CD4-positive, alpha-beta T cell treated with Interferon alpha-2 for 1 hour (primary cell): ENCODE data around the gene PTPN5.

Experiments
- DNase-seq, 2 donors: peaks; one replicate each; pipeline ENCODE4 v3.0.0-alpha.2; 2020 to 2022

Gene PTPN5

DNA sequence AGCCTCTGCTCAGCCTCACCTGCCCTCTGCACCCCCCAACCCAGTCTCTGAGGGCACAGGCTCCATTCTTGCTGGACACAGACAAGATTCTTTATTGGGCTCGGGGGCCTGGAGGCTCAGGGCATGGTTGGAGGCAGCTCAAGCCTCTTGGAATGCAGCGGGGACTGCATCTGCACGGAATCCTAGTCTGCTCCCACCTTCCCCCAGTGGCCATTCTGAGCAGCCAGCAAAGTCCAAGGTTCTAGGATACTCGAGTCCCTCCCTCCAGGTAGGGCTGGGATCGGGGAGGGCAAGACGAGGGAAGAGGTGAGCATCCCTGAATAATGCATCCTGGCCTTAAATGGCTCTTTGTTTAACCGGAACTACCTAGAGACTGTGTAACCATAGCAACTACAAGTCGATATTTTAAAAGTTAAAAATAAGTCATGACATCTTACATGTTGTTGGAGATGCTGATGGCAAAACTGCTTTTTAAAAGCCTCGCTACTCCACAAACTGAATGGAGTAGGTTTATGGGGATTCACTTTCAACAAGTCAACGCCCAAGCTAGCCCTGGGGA is 54.9 kb downstream of the PTPN5 start:
- no peak for DNase-seq

DNA sequence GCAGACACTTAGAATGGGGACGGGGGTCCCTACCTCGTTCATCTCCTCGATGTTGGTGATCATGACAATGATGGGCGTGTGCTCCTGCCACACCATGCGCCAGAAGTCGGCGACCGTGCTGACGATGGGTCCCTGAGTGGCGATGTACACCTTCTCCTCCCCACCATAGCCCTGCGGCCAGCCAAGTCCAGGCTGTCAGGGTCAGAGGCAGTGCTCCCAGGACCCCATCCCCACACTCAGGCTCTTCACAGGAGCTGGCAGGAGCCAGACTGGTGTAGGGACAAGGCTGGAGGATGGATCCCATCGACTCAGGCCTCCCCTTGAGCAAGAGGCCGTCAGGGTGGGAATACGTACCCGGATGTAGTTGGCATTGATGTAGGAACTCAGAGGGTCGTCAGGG is 58.4 kb downstream of the PTPN5 start:
- DNase-seq, result no peak

DNA sequence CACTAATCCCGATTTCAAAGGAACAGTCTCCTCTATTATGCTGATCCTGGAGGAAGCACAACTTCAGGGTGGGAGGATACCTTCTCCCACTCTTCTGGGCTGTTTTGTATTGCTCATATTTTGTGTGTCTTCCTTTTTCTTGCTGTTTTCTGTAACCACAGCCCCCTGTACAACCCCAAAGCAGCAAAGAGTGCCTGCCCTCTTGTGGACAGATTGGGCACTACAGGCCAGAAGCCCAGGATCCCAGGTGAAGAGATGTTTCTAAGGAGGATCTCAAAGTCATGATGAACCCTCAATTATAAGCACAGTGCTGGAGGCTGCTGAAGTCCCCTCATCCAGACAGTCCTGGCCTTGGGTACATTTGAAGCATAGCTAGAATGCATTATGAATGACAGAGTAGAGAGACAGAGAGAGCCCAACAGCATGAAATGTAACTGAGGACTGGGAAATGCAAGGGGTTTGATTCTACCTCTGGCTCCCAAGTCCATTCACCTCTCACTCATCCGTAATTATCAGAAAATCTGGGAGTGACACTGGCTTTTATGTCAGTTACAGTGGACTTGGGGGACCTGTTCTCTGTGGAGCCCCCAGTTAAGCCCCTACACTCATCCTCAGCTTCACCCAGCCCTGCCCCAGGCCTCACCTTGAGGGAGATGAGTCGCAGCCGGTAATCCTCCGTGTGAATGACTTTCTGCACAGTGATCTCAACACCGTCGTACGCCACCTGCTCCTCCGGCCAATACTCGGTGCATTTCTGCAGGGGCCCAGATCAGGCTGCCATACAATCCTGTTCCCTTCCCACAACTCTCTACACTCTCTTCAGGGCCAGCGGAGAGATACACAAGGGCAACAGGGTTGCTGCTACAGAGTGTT is 59.4 kb downstream of the PTPN5 start:
- peak; percentile 55 to 75 for DNase-seq

DNA sequence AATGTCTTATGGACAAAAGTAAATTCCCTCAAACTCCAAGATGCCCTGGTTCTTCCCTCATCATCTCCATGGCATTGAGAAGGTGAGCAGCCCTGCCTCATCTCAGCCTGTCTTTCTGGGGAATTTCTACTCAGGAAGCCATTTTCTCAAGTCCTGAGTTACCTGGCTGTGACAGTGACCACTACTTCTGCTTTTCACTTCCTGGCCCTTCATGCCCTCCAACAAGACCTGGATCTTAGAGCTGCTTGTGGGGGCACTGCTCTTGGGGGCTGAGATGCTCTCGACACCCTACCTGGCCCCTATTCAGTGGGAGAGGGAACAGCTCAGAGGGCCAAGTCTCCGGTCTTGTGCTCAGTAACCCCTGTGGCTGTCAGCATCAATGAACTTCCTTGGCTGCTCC is 60.2 kb downstream of the PTPN5 start:
- no peak for DNase-seq

DNA sequence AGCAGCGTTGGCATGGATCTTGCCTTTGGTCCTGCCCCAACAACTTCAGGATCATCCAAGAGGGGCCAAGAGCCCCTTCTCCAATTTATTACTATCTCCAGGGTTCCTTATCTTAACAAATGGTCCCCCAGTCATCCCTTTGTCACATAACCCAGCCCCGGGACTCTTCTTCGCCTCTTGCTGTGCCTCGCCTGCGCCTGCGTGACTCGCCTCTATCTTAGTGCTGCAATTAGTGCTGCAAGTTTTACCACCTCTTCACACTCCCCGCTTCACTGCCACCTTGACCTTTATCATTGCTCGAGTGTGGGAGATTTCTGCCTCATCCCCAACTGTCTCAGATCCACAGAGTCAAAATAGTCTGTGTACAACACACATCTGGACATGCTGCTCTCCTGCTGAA is 61.6 kb downstream of the PTPN5 start:
- DNase-seq, result no peak

DNA sequence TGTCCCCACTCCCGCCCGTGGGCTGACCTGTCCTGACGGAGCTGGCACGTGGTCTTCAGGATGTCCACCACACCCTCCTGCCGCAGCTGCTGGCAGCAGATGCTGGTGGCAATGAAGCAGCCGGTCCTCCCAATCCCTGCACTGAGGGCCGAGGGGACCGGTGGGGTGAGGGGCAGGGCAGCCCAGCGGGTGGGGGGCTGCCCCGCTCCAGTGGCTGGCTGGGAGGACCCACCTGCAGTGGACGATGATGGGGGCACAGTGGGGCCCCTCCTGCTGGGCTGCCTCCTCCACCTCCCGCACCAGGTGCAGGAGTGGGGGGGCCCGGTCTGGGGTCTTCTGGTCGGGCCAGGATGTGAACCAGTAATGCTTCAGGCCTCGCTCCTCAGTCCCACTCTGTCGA is 62.2 kb downstream of the PTPN5 start:
- no peak for DNase-seq

DNA sequence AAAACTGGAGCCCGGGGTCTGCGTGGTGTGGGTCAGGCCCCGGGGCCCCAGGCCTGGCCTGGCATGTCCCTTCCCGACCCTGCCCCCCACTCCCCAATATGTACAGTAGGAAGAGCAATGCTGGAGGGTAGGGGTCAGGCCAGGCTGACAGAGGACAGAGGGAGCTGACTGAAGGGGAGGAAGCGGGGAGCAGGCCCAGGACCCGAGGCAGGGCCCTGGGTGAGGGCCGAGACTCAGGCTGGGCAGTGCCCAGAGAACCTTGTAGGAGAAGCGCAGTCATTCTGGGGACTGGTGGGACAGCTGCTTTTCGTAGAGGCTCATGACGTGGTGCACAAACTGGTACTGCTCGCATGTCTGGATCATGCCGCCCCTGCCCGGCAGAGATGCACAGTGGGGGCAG is 62.9 kb downstream of the PTPN5 start:
- DNase-seq, result no peak

DNA sequence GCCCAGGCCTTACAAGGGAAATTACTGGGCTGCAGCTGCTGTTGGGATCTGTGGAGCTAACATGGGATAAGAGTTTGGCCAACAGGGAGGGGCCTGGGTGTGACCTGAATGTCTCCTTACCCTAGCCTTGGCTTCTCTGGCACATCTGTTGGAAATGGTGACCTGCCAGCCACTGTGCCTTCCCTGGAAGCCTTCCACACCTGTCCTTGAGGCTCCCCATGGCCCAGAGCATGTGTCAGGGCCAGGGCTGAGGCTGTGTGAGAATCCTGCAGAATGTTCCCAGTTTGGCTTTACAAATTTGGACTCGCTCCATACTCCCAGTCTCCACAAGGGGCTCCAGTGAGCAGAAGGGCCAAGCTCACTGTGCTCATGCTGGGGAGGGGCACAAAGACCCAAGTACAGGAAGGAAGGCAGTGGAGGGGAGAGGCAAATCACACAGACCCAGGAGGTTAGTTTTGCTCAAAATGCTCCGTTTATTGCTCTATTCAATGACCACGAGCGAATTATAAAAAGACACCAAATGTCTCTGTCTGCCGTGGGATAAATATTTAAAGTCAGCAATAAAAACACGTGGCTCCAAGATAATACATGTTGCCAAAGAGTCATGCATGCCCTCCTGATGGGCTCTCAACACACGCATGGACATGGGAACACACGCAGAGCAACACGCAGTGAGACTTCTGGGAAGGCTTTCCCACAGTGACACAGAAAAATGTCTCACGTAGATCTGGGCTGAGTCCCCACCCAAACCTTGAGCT is 63.9 kb downstream of the PTPN5 start:
- DNase-seq, result peak; percentile 36 to 57

DNA sequence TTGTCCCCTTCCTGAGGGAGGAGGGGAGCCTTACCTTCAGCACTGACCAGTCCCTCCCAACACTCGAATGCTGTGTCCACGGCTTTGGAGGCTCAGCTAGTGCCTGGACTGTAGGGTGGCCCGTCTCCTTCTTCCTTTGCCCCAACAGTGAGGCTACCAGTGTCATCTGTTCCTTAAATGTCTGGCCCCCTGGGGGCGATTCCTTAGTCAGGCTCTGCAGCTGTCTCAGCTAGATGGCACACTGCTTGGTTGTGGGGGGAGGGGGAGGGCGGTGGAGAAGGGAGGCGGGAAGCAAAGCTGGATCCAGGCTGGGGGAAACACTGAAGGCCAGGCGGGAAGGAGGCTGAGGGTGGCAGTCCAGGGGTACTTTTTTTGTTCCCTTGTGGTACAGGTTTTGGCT is 65.6 kb downstream of the PTPN5 start, which contains the start of gene IGSF22:
Gene IGSF22 (minus strand): TSS at position 149 of the 400 bp plus-strand sequence. CDS start 1,952 bp downstream, outside the sequence.
- DNase-seq, result no peak

DNA sequence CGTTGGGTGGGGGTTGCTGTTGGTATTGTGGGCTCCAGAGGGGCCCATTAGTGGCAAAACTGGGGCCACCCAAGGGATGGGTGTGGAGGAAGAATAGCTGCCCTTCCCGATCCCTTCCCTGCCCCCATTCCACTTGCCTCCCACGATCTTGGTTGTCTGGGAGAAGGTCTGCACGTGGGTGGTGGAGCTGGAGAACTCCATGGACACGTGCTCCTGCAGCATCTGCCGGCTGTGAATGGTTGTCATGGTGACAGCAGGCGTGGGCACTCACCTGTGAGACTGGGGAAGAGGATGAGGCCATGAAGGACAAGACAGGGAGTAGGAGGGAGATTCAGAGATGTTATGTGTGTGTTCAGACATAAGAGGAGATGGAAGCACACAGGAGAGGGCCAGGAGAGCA is 67.6 kb downstream of the PTPN5 start:
- DNase-seq, result no peak

DNA sequence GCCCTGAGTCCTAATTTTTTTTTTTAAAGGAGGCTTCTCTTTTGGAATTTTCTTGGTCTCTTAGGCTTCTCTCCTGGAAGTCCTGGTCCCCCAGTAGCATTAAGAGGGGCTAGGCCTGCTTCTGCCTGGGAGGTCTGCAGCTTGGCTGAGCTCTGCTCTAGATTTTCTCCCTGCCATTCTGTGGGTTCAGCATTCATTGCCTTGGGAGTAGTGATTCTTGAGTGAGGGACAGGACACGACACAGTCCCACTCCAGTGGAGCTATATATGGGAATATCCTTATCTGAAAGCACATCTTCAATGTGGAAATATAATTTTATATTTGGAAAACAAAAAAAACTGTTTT is 69.3 kb downstream of the PTPN5 start:
- no peak for DNase-seq

DNA sequence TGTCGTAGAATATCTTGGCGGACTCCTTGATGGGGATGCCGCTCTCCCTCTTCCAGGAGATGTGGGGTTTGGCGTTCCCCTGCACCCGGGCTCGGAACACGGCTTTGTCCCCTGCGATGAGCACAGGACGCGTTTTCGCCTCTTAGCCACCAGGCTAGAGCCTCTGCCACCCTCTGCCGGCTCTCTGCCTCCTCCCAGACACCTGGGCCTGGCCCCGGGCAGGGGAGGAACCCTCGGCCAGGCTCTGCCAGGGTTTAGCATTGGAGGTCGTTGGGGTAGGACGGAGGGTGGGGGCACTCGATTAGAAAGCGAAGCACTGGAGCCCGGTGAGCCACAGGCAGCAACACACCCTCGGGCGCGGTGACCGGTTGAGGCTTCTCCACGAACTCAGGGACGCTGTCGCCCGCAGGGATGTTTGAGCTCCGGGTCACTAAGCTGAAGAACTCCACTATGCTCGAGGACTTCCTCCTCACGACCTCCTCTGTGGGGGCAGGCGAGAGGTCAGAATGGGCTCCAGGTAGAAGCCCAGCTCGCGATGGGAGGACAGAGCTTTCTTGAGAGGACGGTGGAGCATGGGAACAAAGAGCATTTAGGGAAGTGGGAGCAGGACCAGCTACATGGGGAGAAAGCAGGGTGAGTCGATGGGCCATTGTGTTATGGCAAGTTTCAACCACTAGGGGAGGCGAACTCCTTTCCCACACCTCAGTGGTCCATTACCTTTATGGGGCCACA is 69.9 kb downstream of the PTPN5 start:
- peak; percentile 36 to 68 for DNase-seq

DNA sequence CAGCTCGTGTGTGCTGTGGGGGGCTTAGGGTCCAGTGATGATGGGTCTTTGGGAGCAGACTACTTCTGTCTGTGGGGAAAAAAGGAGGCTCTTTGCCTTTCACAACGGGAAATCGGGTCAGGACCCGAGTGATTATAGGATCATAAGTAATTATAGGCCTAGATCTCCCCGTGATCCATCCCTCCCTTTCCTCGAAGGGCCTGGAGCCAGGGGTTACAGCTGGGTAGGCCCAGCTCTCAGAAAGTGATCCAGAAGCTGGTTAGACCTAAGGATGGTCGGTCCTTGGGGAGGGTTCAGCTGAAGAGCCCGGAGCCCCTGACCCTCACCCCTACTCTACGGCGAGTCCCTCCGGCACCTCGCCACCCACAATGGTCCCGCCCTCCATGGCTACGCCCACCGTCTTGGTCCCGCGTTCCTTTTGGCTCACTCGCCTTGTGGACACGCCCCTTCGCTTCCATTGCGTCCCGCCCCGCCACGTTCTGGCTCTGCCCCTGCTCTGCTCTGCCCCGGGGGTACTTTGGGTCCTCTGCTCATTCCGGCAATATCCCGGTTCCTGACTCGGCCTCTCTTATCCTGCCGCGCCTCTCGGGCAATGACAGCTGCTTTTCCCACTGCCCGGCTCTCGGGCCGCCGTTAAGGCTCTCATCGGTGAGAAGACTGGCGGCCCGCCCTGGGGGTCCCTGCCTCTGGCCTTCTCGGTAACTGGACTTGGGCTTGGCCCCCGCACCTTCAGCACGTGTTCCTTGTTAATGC is 70.6 kb downstream of the PTPN5 start:
- peak; percentile 81 to 88 for DNase-seq

DNA sequence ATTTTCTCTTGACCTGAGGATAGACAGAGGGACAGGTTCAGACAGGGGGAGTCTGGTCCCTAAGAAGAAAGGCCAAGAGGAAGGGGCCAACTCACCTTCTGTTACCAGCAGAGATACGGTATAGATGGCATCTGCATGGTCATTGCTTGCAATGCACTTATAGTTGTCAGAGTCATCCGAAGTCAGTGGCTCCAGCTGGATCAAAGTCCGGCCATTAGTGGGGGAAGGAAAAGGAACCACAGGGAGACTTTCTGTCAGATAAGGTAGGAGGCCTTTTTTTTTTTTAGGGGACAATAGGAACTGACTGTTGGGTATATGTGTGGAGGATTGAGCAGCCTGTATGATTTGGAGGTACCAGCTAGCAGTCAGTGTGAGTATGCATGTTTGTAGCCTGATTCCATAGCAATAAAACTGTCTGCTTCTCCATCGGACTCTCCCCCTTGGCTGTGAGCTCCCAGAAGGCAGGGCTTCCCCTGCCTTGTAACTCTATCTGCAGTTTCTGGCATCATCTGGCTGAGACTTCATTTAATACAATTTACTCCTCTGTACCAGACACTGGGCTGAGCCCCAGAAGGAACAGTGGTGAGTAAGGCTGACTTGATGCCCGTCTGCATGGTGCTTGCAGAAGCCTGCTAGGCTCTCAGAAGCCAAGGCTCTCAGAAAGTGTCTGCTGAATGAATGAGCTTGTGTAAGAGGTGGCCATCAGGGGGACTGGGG is 71.3 kb downstream of the PTPN5 start:
- no peak for DNase-seq

DNA sequence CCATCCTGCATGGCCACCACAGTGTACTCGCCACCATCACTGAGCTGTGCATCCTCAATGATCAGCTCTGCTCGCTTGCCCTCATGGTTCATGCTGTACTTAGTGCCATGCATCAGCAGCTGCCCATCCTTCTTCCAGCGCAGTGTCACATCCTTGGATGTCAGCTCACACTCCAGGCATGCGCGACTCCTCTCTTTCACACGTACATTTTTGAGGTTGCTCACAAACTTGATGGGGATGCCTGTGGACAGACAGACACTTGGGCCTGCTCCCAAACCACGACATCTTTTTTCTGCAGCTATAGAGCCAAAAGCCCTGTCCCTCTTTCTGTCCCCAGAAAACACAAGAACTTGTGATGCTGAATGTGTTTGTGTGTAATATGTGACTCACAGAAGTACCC is 76.1 kb downstream of the PTPN5 start:
- DNase-seq, result no peak

DNA sequence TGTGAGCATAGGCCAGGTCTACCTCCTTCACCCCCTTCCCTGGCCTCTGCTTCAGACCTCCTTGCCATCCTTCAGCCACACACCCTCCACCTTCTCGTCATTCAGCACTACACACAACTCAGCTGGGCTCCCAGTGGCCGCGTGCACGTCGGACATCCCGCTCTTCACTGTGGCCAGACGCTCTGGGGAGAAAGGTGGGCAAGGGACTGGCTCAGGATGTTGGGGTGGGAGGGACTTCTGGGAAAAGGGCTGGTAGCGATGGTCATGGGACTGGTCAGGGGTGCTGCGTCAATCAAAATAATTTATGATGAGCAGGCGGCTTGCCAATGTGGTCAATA is 77.2 kb downstream of the PTPN5 start:
- no peak for DNase-seq

DNA sequence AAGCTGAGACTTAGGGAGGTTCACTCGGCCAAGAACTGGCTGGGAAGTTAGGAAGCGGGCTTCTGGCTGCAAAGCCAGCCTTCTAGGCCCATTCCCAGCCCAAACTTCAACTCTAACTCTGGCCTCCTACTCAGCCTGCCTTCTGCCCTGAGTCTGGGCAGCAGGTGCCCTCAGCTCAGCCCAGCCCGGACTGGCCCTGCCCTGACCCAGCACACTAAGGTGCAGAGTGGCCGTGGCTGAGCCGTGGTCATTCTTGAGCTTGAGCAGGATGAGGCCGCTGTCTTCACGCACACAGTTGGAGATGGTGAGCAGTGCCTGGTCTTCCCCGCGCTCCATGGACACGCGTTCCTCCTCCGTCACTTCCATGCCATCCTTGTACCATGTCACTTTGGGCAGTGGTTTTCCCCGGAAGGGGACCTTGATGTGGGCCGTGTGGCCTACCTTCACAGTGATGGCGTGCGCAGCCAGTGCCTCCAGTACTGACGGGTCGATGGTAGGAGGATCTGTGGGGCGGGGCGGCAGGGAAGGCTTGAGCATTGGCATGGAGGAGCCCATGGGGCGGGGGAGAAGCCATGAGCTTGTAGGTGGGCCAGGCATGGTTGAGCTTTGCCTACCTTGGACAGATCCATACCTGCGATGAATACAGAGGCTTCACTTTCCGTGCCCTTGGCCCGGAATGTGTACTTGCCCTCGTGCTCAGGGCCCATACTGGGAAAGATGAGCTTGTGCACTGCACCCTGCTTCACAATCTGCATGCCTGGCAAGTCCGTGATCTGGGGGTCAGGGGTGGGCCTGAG is 77.8 kb downstream of the PTPN5 start:
- DNase-seq, result no peak

DNA sequence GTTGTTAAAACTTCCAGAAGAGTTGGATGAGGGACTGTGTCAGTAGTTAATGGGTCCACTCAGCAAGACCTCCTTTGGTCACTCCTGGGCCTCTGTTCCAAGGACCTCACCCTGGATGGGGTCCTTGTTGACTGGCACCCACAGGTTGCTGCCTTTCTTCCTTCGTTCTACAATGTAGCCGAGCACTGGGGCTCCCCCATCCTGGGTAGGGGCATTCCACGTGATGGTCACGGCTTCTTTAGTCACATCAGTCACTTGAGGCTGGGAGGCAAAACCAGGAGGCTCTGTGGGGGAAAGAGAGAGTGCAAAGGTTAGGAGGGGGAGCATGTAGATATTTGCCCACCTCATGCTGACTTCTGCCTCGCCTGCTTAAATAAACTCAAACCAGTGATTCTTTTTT is 81.1 kb downstream of the PTPN5 start:
- DNase-seq, result no peak

DNA sequence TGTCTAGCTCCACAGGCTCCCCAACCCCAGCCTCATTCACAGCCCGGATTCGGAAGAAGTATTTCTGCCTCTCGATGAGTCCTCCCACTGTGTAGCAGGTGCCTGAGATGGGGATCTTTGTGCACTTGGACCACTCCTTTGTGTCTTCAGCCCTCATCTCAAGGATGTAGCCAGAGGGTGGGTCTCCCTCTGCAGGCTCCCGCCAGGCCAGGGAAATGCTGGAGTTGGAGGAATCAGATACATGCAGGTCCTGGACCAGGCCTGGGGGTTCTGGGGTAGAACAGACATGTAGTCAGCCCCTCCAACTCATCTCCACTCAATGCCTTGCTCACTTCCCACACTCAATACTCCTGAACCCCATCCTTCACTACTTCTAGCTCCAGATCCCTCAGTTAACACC is 82.2 kb downstream of the PTPN5 start:
- no peak for DNase-seq

DNA sequence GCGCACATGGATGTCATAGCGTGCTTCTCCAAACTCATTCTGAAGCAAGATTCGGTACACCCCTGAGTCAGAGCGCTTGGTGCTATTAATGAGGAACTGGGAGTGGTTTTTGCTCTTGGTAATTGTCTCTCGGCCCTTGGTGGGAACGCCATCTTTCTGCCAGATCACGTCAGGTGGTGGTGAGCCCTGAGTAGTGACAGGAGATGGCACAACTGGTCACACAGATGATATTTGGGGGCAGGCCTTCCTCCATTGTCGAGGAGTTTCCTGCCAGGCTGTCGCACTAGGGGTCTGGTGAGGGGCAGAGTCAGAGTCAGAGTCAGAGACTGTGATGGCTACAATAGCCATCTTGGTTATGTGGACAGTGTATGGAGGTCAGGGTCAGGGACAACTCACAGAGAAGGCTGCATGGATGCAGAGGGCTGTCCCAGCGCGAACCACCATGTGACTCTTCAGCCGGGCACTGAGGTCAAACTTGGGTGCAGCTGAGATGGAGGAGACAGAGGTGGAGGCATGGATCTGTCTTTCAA is 83.7 kb downstream of the PTPN5 start:
- no peak for DNase-seq
